ENCODE measurements around the gene BSN.

- TF ChIP-seq CTCF (conservative IDR thresholded peaks at IDR 0.05; ENCODE audit: low read length) (no peak), EZH2phosphoT487 (IDR thresholded peaks at IDR 0.05; ENCODE audit: borderline replicate concordance, low read depth, low read length) (no peak)
Measured at GRCh38 chr3:49610666-49611280, 56.5 kb downstream of the BSN start.

Measured in OCI-LY7 (cell line).